ENCODE data around the gene TLCD4.
A peak's percentile ranks its signal among the peaks of the same experiment; 100 is the strongest.

TLCD4 gene
- 0.26 to 1.6 (median 0.58) reads per million in 3 donors for total RNA-seq

DNA sequence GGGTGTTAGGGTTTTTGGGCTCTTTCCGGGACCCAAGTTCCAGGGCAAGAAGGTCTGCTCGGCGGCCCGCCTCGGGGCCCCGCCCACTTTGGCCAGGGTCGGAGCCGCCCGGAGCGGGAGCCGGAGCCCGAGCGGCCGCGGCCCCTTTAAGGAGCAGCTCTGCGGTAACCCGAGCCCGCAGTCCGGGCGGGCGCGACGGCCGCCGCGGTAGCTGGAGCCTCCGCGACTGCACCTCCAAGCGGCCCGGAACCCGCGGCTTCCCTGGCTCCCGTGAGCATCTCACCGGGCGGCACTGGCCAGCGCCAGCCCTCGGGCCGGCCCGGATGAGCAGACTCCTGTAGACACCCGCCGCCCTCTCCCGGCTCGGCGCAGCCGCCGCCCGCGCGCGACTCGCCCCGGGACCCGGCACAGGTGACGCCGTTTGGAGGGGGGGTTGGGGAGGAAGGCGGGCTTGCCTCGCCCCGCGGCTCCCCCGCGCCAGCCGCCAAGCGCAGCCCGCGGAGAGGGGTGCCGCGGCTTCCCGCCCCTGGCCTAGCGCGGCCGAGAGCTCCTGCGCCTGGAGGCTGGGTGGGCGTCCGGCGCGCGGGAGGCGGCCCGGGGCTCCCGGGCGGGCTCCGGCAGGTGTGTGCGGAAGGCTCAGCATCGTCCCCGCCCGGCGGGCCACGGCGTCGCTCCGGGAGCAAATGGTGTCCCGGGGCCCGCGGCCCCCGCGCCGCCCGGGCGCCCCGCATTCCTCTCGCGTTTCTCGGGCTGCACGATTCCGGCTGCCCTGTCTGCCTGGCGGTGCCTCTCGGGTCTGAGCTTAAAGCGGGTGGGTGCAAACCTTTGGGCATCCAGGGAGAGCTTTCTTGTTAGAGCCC is at the start of gene TLCD4:
Gene TLCD4, plus strand, starts transcription at position 149 of the 860 bp plus-strand sequence. CDS start 26,547 bp downstream, outside the sequence.
- Histone ChIP-seq H3K36me3 (ENCODE audit: control insufficient read depth, insufficient read depth, low read length) (no peaks in the 10 kb centered on the region), H3K9me3 (ENCODE audit: control insufficient read depth, low read length) (no peaks in the 10 kb centered on the region), H3K4me3 (ENCODE audit: insufficient read depth, low read depth, low read length, poor library complexity, severe bottlenecking) (peak within 1 kb of the TSS; percentile 76), H3K27ac (ENCODE audit: insufficient read depth, low read length, poor library complexity, severe bottlenecking) (no peak within 1 kb of the TSS), H3K27me3 (replicated peaks; ENCODE audit: control insufficient read depth, insufficient read depth, low read length, poor library complexity, severe bottlenecking) (peaks cover 7% of the 10 kb centered on the region), H3K4me1 (ENCODE audit: control insufficient read depth, insufficient read depth, low read length, poor library complexity, severe bottlenecking) (peaks cover 4% of the 10 kb centered on the region)
- peak; percentile 1 to 19 (median 3) for DNase-seq

DNA sequence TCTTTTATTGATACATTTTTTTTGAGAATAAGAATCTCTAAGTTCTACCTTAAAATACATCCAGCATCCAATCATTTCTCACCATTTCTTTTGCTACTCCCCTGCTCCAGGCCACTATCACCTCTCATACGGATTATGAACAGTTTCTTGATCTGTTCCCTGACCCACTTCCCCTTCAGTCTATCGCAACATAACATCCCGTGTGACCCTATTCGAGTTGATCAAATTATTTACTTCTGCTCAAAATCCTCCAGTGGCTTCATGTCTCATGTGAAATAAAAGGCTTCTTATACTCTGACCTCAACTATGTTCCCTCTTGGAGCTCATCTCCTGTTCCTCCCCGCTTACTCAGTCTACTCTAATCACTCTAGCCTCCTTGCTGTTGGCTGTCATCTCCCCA is 49.6 kb upstream of the TLCD4 start:
- no peak for DNase-seq
- H3K4me1 ChIP-seq (ENCODE audit: control insufficient read depth, insufficient read depth, low read length, poor library complexity, severe bottlenecking): no peaks in the 10 kb centered on the region

DNA sequence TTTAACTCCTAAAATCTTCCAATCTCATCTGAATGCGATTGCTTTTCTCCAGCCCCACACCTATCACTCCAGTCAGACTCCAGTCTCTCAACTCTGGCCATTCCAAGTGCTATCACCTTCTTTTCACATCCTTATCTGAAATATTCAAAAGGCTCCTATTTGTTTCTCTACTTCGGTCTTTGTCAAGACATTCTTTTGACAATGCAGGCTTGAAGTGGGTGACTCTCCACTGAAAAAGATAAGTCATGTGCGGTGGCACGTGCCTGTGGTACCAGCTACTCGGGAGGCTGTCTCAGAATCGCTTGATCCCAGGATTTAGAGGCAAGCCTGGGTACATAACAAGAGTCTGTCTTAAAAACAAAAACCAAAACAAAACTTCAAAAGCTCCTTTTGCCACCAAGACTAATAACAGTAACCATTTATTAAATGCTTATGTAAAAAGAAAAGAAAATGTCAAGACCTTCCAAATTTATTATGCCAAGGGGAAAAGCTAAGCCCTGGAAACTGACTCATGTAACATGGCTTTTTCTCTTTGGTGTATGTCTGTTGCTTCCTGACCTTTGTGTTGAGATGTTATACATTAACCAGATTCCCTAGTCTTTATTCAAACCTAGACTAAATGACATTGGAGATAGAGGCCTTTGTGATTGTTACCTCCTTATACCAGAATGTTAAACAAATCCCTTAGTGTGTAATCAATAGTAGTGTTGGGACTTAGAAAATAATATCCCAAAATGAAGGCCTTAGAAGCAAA is 48.0 kb upstream of the TLCD4 start:
- DNase-seq: no peak
- no peak overlapping the region for H3K27ac ChIP-seq (ENCODE audit: insufficient read depth, low read length, poor library complexity, severe bottlenecking)

More for the DNA sequence above, 49.6 kb upstream of the TLCD4 start:
- no peak overlapping the region for H3K27ac ChIP-seq (ENCODE audit: insufficient read depth, low read length, poor library complexity, severe bottlenecking)
- H3K4me3 ChIP-seq (ENCODE audit: insufficient read depth, low read depth, low read length, poor library complexity, severe bottlenecking): no peak overlapping the region
- no peaks in the 10 kb centered on the region for H3K27me3 ChIP-seq (replicated peaks; ENCODE audit: control insufficient read depth, insufficient read depth, low read length, poor library complexity, severe bottlenecking)
- no peaks in the 10 kb centered on the region for H3K9me3 ChIP-seq (ENCODE audit: control insufficient read depth, low read length)
- no peaks in the 10 kb centered on the region for H3K36me3 ChIP-seq (ENCODE audit: control insufficient read depth, insufficient read depth, low read length)

GRCh38 chr1:95069710-95070093 is 47.5 kb upstream of the TLCD4 start:
- H3K27ac ChIP-seq (ENCODE audit: insufficient read depth, low read length, poor library complexity, severe bottlenecking): no peak overlapping the region
- peaks cover 5% of the 10 kb centered on the region for H3K4me1 ChIP-seq (ENCODE audit: control insufficient read depth, insufficient read depth, low read length, poor library complexity, severe bottlenecking)
- H3K27me3 ChIP-seq (replicated peaks; ENCODE audit: control insufficient read depth, insufficient read depth, low read length, poor library complexity, severe bottlenecking): no peaks in the 10 kb centered on the region
- DNase-seq: no peak
- H3K9me3 ChIP-seq (ENCODE audit: control insufficient read depth, low read length): no peaks in the 10 kb centered on the region
- no peaks in the 10 kb centered on the region for H3K36me3 ChIP-seq (ENCODE audit: control insufficient read depth, insufficient read depth, low read length)
- no peak overlapping the region for H3K4me3 ChIP-seq (ENCODE audit: insufficient read depth, low read depth, low read length, poor library complexity, severe bottlenecking)

More for the DNA sequence above, 48.0 kb upstream of the TLCD4 start:
- H3K4me3 ChIP-seq (ENCODE audit: insufficient read depth, low read depth, low read length, poor library complexity, severe bottlenecking): no peak overlapping the region
- no peaks in the 10 kb centered on the region for H3K27me3 ChIP-seq (replicated peaks; ENCODE audit: control insufficient read depth, insufficient read depth, low read length, poor library complexity, severe bottlenecking)
- no peaks in the 10 kb centered on the region for H3K9me3 ChIP-seq (ENCODE audit: control insufficient read depth, low read length)
- peaks cover 5% of the 10 kb centered on the region for H3K4me1 ChIP-seq (ENCODE audit: control insufficient read depth, insufficient read depth, low read length, poor library complexity, severe bottlenecking)
- no peaks in the 10 kb centered on the region for H3K36me3 ChIP-seq (ENCODE audit: control insufficient read depth, insufficient read depth, low read length)

DNA sequence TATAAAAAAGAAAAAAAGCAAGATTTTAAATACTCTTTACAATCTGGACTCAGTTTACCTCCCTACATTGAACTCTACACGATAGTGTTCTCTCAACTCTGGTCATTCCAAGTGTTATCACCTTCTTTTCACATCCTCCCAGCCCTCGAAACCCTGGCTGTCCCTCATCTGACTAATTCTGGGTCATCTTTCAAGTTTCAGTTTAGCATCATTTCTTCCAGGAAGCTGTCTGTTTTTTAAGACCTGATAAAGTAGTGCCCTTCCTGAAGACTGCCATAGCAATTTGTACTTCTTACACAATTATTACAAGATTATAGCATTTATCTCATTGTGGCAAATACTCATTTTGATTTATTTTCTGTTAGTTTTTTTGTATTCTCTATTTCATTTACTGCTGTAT is 45.6 kb upstream of the TLCD4 start:
- H3K27ac ChIP-seq (ENCODE audit: insufficient read depth, low read length, poor library complexity, severe bottlenecking): no peak overlapping the region
- H3K9me3 ChIP-seq (ENCODE audit: control insufficient read depth, low read length): no peaks in the 10 kb centered on the region

GRCh38 chr1:95072117-95072516 is 45.0 kb upstream of the TLCD4 start:
- Histone ChIP-seq H3K9me3 (ENCODE audit: control insufficient read depth, low read length) (no peaks in the 10 kb centered on the region), H3K36me3 (ENCODE audit: control insufficient read depth, insufficient read depth, low read length) (no peaks in the 10 kb centered on the region), H3K27ac (ENCODE audit: insufficient read depth, low read length, poor library complexity, severe bottlenecking) (peak overlapping the region; percentile 84), H3K4me3 (ENCODE audit: insufficient read depth, low read depth, low read length, poor library complexity, severe bottlenecking) (peak overlapping the region; percentile 97), H3K27me3 (replicated peaks; ENCODE audit: control insufficient read depth, insufficient read depth, low read length, poor library complexity, severe bottlenecking) (no peaks in the 10 kb centered on the region), H3K4me1 (ENCODE audit: control insufficient read depth, insufficient read depth, low read length, poor library complexity, severe bottlenecking) (peaks cover 5% of the 10 kb centered on the region)
- no peak for DNase-seq

More for the DNA sequence above, 45.6 kb upstream of the TLCD4 start:
- no peak for DNase-seq
- Histone ChIP-seq H3K27me3 (replicated peaks; ENCODE audit: control insufficient read depth, insufficient read depth, low read length, poor library complexity, severe bottlenecking) (no peaks in the 10 kb centered on the region), H3K4me3 (ENCODE audit: insufficient read depth, low read depth, low read length, poor library complexity, severe bottlenecking) (no peak overlapping the region), H3K4me1 (ENCODE audit: control insufficient read depth, insufficient read depth, low read length, poor library complexity, severe bottlenecking) (peaks cover 5% of the 10 kb centered on the region), H3K36me3 (ENCODE audit: control insufficient read depth, insufficient read depth, low read length) (no peaks in the 10 kb centered on the region)

GRCh38 chr1:95072532-95073419 is 44.4 kb upstream of the TLCD4 start, which contains the start of gene ALG14:
TSS of gene ALG14 (minus strand) at chr1:95072951. CDS start at chr1:95072898, 53 bp downstream.
- Histone ChIP-seq H3K27me3 (replicated peaks; ENCODE audit: control insufficient read depth, insufficient read depth, low read length, poor library complexity, severe bottlenecking) (no peaks in the 10 kb centered on the region), H3K27ac (ENCODE audit: insufficient read depth, low read length, poor library complexity, severe bottlenecking) (peak within 1 kb of the TSS; percentile 84), H3K4me1 (ENCODE audit: control insufficient read depth, insufficient read depth, low read length, poor library complexity, severe bottlenecking) (peaks cover 5% of the 10 kb centered on the region), H3K9me3 (ENCODE audit: control insufficient read depth, low read length) (no peaks in the 10 kb centered on the region), H3K4me3 (ENCODE audit: insufficient read depth, low read depth, low read length, poor library complexity, severe bottlenecking) (peak within 1 kb of the TSS; percentile 97), H3K36me3 (ENCODE audit: control insufficient read depth, insufficient read depth, low read length) (no peaks in the 10 kb centered on the region)
- peak; percentile 80 to 89 (median 86) for DNase-seq

GRCh38 chr1:95073446-95073845 is 43.7 kb upstream of the TLCD4 start:
- Histone ChIP-seq H3K4me3 (ENCODE audit: insufficient read depth, low read depth, low read length, poor library complexity, severe bottlenecking) (peak overlapping the region; percentile 97), H3K27me3 (replicated peaks; ENCODE audit: control insufficient read depth, insufficient read depth, low read length, poor library complexity, severe bottlenecking) (no peaks in the 10 kb centered on the region), H3K9me3 (ENCODE audit: control insufficient read depth, low read length) (no peaks in the 10 kb centered on the region), H3K27ac (ENCODE audit: insufficient read depth, low read length, poor library complexity, severe bottlenecking) (peak overlapping the region; percentile 84), H3K36me3 (ENCODE audit: control insufficient read depth, insufficient read depth, low read length) (no peaks in the 10 kb centered on the region), H3K4me1 (ENCODE audit: control insufficient read depth, insufficient read depth, low read length, poor library complexity, severe bottlenecking) (peaks cover 5% of the 10 kb centered on the region)
- DNase-seq: no peak

GRCh38 chr1:95076034-95076433 is 41.1 kb upstream of the TLCD4 start:
- Histone ChIP-seq H3K27me3 (replicated peaks; ENCODE audit: control insufficient read depth, insufficient read depth, low read length, poor library complexity, severe bottlenecking) (no peaks in the 10 kb centered on the region), H3K36me3 (ENCODE audit: control insufficient read depth, insufficient read depth, low read length) (no peaks in the 10 kb centered on the region), H3K4me3 (ENCODE audit: insufficient read depth, low read depth, low read length, poor library complexity, severe bottlenecking) (no peak overlapping the region), H3K9me3 (ENCODE audit: control insufficient read depth, low read length) (no peaks in the 10 kb centered on the region), H3K4me1 (ENCODE audit: control insufficient read depth, insufficient read depth, low read length, poor library complexity, severe bottlenecking) (peaks cover 5% of the 10 kb centered on the region), H3K27ac (ENCODE audit: insufficient read depth, low read length, poor library complexity, severe bottlenecking) (no peak overlapping the region)
- DNase-seq: no peak
